DOHH2 (cell line): ENCODE data around the gene NOL4L.

ENCODE experiments used
- H3F3A ChIP-seq: fragments of 200-600 bp; sonication (generic), shearing (Covaris generic); 2 replicates; pipeline ENCODE4 v1.6.0; 2016; ENCODE audit warnings: antibody characterized with exemption, mild to moderate bottlenecking; ENCODE audit not compliant: control insufficient read depth, insufficient read depth
- H3K27ac ChIP-seq: fragments of 200-600 bp; sonication (generic); 2 replicates; pipeline ENCODE4 v1.5.1; 2014; ENCODE audit warnings: low read depth, mild to moderate bottlenecking, low read length, moderate library complexity
- H3K27me3 ChIP-seq: fragments of 200-600 bp; sonication (generic); 2 replicates; pipeline ENCODE4 v1.6.1; 2014; ENCODE audit warnings: mild to moderate bottlenecking, low read length, mixed read lengths; ENCODE audit not compliant: control insufficient read depth
- H3K36me3 ChIP-seq: fragments of 200-600 bp; sonication (generic); 2 replicates; pipeline ENCODE4 v1.6.1; 2014; ENCODE audit warnings: mild to moderate bottlenecking, low read length, moderate library complexity, mixed read lengths; ENCODE audit not compliant: control insufficient read depth
- H3K4me1 ChIP-seq: fragments of 200-600 bp; sonication (generic); 2 replicates; pipeline ENCODE4 v1.6.1; 2014; ENCODE audit warnings: mild to moderate bottlenecking, low read length, mixed read lengths; ENCODE audit not compliant: control insufficient read depth
- H3K4me2 ChIP-seq: fragments of 200-600 bp; sonication (generic); 2 replicates; pipeline ENCODE4 v1.6.0; 2014; ENCODE audit warnings: mild to moderate bottlenecking, low read length, moderate library complexity
- H3K4me3 ChIP-seq: fragments of 200-600 bp; sonication (generic); 2 replicates; pipeline ENCODE4 v1.5.1; 2014; ENCODE audit warnings: mild to moderate bottlenecking, low read length, mixed read lengths
- H3K79me2 ChIP-seq: fragments of 200-600 bp; sonication (generic); 2 replicates; pipeline ENCODE4 v1.6.1; 2014; ENCODE audit warnings: mild to moderate bottlenecking, low read length, mixed read lengths; ENCODE audit not compliant: control insufficient read depth
- H3K9me2 ChIP-seq: fragments of 200-600 bp; sonication (generic); replicated peaks from 2 replicates; pipeline ENCODE4 v1.6.1; 2014; ENCODE audit warnings: mild to moderate bottlenecking, low read length, mixed read lengths; ENCODE audit not compliant: control insufficient read depth
- H3K9me3 ChIP-seq: fragments of 200-600 bp; sonication (generic); 2 replicates; pipeline ENCODE4 v1.6.1; 2014; ENCODE audit warnings: antibody characterized with exemption, low read length, mixed read lengths; ENCODE audit not compliant: control insufficient read depth, insufficient read depth
- H4K20me1 ChIP-seq: fragments of 200-600 bp; sonication (generic); 2 replicates; pipeline ENCODE4 v1.6.0; 2014; ENCODE audit warnings: low read depth, mild to moderate bottlenecking, antibody characterized with exemption, low read length, moderate library complexity; ENCODE audit not compliant: control insufficient read depth, insufficient read depth
- EZH2phosphoT487 ChIP-seq: fragments of 200-600 bp; sonication (generic); IDR thresholded peaks from 2 replicates; pipeline ENCODE4 v1.6.1; 2017; ENCODE audit warnings: borderline replicate concordance, mild to moderate bottlenecking, antibody characterized with exemption, low read length, moderate library complexity, mixed read lengths
- TF ChIP-seq, protein P1 (sequence below): fragments of 200-600 bp; sonication (generic); IDR thresholded peaks from one replicate; pipeline ENCODE4 v1.5.1; 2014; ENCODE audit warnings: antibody characterized with exemption, mild to moderate bottlenecking, low read depth, low read length; ENCODE audit not compliant: poor library complexity, severe bottlenecking

The NOL4L gene

DNA sequence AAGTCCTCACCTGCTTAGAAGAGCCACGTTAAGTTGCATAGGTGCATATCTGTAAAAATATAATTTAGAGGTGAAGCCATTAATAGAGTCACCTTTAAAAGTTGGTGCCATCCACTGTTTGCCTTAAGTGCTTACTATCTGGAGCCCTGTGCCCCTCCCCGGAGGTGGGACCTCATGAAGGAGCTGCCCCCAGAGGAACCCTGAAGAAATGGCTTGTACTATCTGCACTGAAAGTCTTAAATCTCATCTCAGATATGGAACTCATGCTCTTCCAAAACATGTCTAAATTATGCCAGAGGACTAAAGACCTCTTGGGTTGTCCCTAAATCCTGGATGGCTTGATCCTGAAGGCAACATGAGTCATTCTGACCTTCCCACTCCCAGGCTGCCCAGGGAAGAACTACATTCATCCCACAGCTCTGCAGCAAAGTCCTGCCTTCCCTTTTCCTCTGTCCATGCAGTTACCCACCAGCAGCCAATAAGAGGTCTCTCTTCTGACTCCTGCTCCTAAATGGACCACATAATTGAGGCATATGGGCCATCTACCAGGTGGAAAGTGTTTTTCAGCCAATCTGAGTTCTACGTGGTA is 141.7 kb downstream of the NOL4L start:
- TF ChIP-seq, protein P1, sequence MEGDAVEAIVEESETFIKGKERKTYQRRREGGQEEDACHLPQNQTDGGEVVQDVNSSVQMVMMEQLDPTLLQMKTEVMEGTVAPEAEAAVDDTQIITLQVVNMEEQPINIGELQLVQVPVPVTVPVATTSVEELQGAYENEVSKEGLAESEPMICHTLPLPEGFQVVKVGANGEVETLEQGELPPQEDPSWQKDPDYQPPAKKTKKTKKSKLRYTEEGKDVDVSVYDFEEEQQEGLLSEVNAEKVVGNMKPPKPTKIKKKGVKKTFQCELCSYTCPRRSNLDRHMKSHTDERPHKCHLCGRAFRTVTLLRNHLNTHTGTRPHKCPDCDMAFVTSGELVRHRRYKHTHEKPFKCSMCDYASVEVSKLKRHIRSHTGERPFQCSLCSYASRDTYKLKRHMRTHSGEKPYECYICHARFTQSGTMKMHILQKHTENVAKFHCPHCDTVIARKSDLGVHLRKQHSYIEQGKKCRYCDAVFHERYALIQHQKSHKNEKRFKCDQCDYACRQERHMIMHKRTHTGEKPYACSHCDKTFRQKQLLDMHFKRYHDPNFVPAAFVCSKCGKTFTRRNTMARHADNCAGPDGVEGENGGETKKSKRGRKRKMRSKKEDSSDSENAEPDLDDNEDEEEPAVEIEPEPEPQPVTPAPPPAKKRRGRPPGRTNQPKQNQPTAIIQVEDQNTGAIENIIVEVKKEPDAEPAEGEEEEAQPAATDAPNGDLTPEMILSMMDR: peak; percentile 14
- TF ChIP-seq EZH2phosphoT487: no peak
- H3K36me3 ChIP-seq: peaks cover 26% of the 10 kb centered on the region
- H3K4me1 ChIP-seq: peaks cover 17% of the 10 kb centered on the region
- no peak overlapping the region for H3K4me2 ChIP-seq
- no peaks in the 10 kb centered on the region for H3K79me2 ChIP-seq
- no peaks in the 10 kb centered on the region for H3K9me2 ChIP-seq
- H3K9me3 ChIP-seq: no peaks in the 10 kb centered on the region
- no peak overlapping the region for H3K27ac ChIP-seq
- H4K20me1 ChIP-seq: no peaks in the 10 kb centered on the region; the same call in 1 of the 2 replicates
- H3F3A ChIP-seq: peaks cover 9% of the 10 kb centered on the region
- no peak overlapping the region for H3K4me3 ChIP-seq
- no peaks in the 10 kb centered on the region for H3K27me3 ChIP-seq

DNA sequence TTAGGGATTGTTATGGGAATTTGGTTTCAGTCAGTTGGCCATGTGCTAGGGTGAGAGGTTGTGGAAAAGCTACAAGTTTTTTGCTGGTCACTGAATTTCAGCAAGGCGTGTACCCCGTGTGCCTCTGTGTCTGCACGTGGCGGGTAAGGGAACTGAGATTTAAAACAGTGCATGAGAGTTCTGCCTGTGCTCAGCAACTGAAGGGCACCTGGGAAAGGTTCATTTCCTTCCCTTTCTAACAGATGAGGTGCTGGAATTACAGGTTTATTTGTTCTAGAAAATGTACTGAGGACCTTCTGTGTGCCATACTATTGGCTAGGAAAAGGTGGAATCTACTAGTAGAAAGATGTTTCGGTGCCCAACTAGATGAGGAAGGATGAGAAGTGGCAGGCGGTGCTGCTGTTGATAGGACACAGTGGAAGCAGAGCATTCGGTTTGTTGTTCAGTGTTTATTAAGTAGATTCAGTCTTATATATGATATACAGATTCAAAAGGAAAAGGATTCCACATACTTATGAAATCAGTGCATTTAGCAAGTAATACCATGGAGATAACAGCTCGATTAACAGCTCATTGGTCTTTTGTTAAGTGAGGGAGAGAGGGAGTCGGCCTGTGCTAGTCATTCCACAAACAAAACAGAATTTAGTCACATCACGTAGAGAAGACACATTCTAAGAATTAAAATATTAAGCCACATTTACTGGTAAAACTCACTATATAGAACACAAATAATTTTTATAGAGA is 142.3 kb downstream of the NOL4L start:
- Histone ChIP-seq H3K4me1 (peaks cover 17% of the 10 kb centered on the region), H3K9me3 (no peaks in the 10 kb centered on the region), H3K9me2 (no peaks in the 10 kb centered on the region), H3K27me3 (no peaks in the 10 kb centered on the region), H4K20me1 (no peaks in the 10 kb centered on the region; the same call in 1 of the 2 replicates), H3K4me2 (no peak overlapping the region), H3K79me2 (no peaks in the 10 kb centered on the region), H3K4me3 (no peak overlapping the region), H3K27ac (no peak overlapping the region), H3F3A (peaks cover 9% of the 10 kb centered on the region), H3K36me3 (peaks cover 33% of the 10 kb centered on the region)
- TF ChIP-seq EZH2phosphoT487: no peak

DNA sequence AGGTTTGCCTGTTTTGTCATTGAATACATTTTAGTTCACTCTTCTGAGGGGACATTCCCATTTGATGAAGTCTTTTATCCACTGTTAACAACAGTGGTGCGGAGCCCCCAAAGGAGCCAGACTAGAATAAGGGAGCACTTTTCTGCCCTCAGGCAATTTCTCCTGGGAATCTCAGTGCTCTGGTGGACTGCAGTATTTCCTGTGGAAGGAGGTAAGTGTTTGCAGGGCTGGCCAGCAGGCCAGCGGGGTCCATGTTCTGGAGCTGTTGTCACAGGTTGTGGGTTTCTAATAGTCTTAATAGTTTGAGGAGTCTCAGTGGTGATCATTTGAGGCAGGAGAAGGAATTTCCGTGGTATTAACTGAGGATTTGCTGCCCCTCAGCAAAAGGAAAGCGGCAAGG is 143.5 kb downstream of the NOL4L start:
- no peaks in the 10 kb centered on the region for H3K27me3 ChIP-seq
- H3K4me2 ChIP-seq: no peak overlapping the region
- peaks cover 17% of the 10 kb centered on the region for H3K4me1 ChIP-seq
- H3K4me3 ChIP-seq: no peak overlapping the region
- H3K27ac ChIP-seq: no peak overlapping the region
- H3K36me3 ChIP-seq: peaks cover 45% of the 10 kb centered on the region
- no peaks in the 10 kb centered on the region for H3K79me2 ChIP-seq
- no peaks in the 10 kb centered on the region; the same call in 1 of the 2 replicates for H4K20me1 ChIP-seq
- peaks cover 9% of the 10 kb centered on the region for H3F3A ChIP-seq
- H3K9me2 ChIP-seq: no peaks in the 10 kb centered on the region
- TF ChIP-seq, protein P1: no peak
- TF ChIP-seq EZH2phosphoT487: no peak
- no peaks in the 10 kb centered on the region for H3K9me3 ChIP-seq

DNA sequence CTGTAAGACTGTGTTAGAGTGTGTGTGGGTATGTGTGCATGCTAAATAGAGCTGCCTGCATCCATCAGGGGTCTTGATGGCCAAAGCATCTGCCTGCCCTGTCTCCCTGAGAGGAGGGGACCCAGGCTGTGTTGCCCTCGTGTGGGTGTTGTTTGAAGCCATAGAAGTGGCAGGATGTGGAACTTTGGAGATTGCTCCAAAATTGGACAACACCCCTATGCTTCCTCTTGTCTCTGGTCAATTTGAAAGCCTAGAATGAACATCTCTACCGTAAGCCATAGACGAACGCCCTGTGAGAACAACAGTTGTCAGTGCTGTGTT is 144.4 kb downstream of the NOL4L start:
- Histone ChIP-seq H3K27me3 (no peaks in the 10 kb centered on the region), H3K4me3 (no peak overlapping the region), H3K27ac (no peak overlapping the region), H3K79me2 (no peaks in the 10 kb centered on the region), H3F3A (peaks cover 9% of the 10 kb centered on the region), H3K9me2 (no peaks in the 10 kb centered on the region), H3K4me2 (no peak overlapping the region), H3K4me1 (peaks cover 17% of the 10 kb centered on the region), H3K36me3 (peaks cover 54% of the 10 kb centered on the region), H4K20me1 (no peaks in the 10 kb centered on the region; the same call in 1 of the 2 replicates), H3K9me3 (no peaks in the 10 kb centered on the region)
- TF ChIP-seq, protein P1: no peak
- TF ChIP-seq EZH2phosphoT487: no peak
